ENCODE measurements around the gene SPATA31D1. TPM values are rescaled to one million over a fixed set of nuclear protein-coding genes. Genes with fewer than 3 reads are reported as not detected.
"Not testable (repeated sequence)": the region's sequence is repeated elsewhere in the genome, so short reads cannot be mapped to it uniquely, and the experiment has no call there.

Gene SPATA31D1
- total RNA-seq (2021) (not detected in 2 replicates), Bru-seq, nascent RNA (not detected), BruChase-seq, experiment 1, labeled RNA remaining after a 2-hour chase (not detected), BruChase-seq, experiment 2, labeled RNA remaining after a 6-hour chase (not detected)
- long read RNA-seq: 0 reads

DNA sequence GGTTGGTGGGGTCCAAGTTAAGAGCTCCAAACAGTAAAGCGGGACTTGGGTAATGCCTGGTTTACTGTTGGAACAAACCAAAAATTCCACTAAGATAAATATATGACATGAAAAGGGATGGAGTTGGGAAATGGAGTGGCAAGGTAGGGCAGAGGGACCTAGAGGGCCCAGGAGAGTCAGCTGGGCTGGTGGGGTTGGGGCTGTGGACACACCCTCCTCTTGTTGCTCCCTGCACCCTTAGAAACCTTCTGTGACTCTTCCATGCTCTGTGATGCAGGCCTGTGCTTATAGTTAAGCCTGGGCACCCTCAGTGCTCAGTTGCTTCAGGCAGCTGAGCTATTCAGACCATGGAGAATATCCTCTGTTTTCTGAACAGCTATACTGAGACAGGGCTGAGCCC lies at the start of gene SPATA31D1:
TSS of gene SPATA31D1 (plus strand) at position 301 of the 400 bp plus-strand sequence. CDS start at position 348, 47 bp downstream.
- H3K27me3 ChIP-seq (replicated peaks; ENCODE audit: insufficient read depth, low read depth, low read length, poor library complexity); H3K4me3 ChIP-seq (ENCODE audit: low read depth, low read length, poor library complexity, severe bottlenecking); CTCF ChIA-PET; H3K27ac ChIP-seq (ENCODE audit: low read depth, low read length, poor library complexity, severe bottlenecking); POLR2A ChIA-PET (ENCODE audit: low non-redundant PET); DNase-seq (ENCODE audit: low spot score); H3K4me1 ChIP-seq (ENCODE audit: insufficient read depth, low read length, poor library complexity, severe bottlenecking); H3K9me3 ChIP-seq (ENCODE audit: low read depth, low read length, poor library complexity, severe bottlenecking); H3K36me3 ChIP-seq (ENCODE audit: insufficient read depth, low read length, poor library complexity, severe bottlenecking); BruUV-seq (replicated peaks); intact Hi-C loops (cut with micrococcal nuclease; ENCODE audit: unreplicated experiment): not testable (repeated sequence)

DNA sequence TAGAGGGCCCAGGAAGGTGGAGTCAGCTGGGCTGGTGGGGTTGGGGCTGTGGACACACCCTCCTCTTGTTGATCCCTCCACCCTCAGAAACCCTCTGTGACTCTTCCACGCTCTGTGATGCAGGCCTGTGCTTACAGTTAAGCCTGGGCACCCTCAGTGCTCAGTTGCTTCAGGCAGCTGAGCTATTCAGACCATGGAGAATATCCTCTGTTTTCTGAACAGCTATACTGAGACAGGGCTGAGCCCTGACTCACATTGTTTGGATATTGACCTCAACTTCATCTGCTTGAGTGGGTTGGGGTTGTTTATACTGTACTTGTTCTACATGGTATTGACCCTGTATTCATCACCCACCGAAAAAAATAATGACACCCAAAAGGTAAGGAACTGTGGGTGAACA lies 45.2 kb upstream of the SPATA31D1 start, which contains the start of gene SPATA31D3:
TSS of gene SPATA31D3 (plus strand) at position 108 of the 400 bp plus-strand sequence. CDS start at position 194, 86 bp downstream.
- intact Hi-C loops (cut with micrococcal nuclease; ENCODE audit: unreplicated experiment); H3K9me3 ChIP-seq (ENCODE audit: low read depth, low read length, poor library complexity, severe bottlenecking); H3K36me3 ChIP-seq (ENCODE audit: insufficient read depth, low read length, poor library complexity, severe bottlenecking); POLR2A ChIA-PET (ENCODE audit: low non-redundant PET); BruUV-seq (replicated peaks); DNase-seq (ENCODE audit: low spot score); H3K4me3 ChIP-seq (ENCODE audit: low read depth, low read length, poor library complexity, severe bottlenecking); H3K4me1 ChIP-seq (ENCODE audit: insufficient read depth, low read length, poor library complexity, severe bottlenecking); H3K27ac ChIP-seq (ENCODE audit: low read depth, low read length, poor library complexity, severe bottlenecking); CTCF ChIA-PET; H3K27me3 ChIP-seq (replicated peaks; ENCODE audit: insufficient read depth, low read depth, low read length, poor library complexity): not testable (repeated sequence)

DNA sequence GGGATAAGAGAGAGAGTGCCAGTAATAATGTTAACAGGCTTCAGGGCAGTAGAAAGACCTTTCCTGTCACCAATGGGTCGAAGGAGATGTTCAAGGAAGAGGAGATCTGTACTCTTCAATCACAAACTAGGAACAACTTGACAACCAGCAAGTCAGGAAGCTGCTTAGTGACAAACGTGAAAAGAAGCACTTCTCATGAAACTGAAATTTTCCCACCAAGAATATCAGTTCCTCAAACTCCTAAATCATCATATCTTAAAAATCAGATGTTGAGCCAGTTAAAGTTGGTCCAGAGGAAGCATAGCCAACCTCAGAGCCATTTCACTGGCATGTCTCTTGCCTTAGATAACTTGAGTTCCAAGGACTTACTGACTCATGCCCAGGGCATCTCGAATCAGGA lies 39.9 kb upstream of the SPATA31D1 start:
- H3K27ac ChIP-seq (ENCODE audit: low read depth, low read length, poor library complexity, severe bottlenecking); H3K36me3 ChIP-seq (ENCODE audit: insufficient read depth, low read length, poor library complexity, severe bottlenecking); DNase-seq (ENCODE audit: low spot score); H3K9me3 ChIP-seq (ENCODE audit: low read depth, low read length, poor library complexity, severe bottlenecking); H3K27me3 ChIP-seq (replicated peaks; ENCODE audit: insufficient read depth, low read depth, low read length, poor library complexity); BruUV-seq (replicated peaks); intact Hi-C loops (cut with micrococcal nuclease; ENCODE audit: unreplicated experiment); H3K4me3 ChIP-seq (ENCODE audit: low read depth, low read length, poor library complexity, severe bottlenecking); H3K4me1 ChIP-seq (ENCODE audit: insufficient read depth, low read length, poor library complexity, severe bottlenecking); CTCF ChIA-PET; POLR2A ChIA-PET (ENCODE audit: low non-redundant PET): not testable (repeated sequence)

DNA sequence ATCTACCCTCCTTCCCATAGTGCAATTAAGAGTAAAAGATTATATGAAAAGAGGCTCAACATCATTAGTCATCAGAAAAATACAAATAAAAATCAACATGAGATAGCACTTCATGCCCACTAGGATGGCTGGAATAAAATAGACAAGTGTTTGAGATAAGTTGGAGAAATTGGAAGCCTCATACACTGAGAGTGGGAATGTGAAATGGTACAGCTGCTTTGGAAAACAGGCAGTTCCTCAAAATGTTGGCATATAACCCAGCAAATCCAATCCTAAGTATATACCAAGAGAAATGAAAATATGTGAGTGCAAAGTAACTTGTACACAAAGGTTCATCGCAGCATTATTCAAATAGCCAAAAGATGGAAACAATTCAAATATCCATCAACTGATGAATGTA lies 35.5 kb upstream of the SPATA31D1 start:
- ChIA-PET POLR2A (ENCODE audit: low non-redundant PET) (no interaction called here), CTCF (no interaction called here)
- TF ChIP-seq, protein P1, sequence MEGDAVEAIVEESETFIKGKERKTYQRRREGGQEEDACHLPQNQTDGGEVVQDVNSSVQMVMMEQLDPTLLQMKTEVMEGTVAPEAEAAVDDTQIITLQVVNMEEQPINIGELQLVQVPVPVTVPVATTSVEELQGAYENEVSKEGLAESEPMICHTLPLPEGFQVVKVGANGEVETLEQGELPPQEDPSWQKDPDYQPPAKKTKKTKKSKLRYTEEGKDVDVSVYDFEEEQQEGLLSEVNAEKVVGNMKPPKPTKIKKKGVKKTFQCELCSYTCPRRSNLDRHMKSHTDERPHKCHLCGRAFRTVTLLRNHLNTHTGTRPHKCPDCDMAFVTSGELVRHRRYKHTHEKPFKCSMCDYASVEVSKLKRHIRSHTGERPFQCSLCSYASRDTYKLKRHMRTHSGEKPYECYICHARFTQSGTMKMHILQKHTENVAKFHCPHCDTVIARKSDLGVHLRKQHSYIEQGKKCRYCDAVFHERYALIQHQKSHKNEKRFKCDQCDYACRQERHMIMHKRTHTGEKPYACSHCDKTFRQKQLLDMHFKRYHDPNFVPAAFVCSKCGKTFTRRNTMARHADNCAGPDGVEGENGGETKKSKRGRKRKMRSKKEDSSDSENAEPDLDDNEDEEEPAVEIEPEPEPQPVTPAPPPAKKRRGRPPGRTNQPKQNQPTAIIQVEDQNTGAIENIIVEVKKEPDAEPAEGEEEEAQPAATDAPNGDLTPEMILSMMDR (conservative IDR thresholded peaks at IDR 0.05; ENCODE audit: low read depth, low read length): no peak
- no peak for TF ChIP-seq EZH2 (IDR thresholded peaks at IDR 0.05; ENCODE audit: borderline replicate concordance, low read depth, low read length, poor library complexity, severe bottlenecking)
- Histone ChIP-seq H3K4me1 (ENCODE audit: insufficient read depth, low read length, poor library complexity, severe bottlenecking) (no peaks in the 10 kb centered on the region), H3K9me3 (ENCODE audit: low read depth, low read length, poor library complexity, severe bottlenecking) (peaks cover 11% of the 10 kb centered on the region), H3K36me3 (ENCODE audit: insufficient read depth, low read length, poor library complexity, severe bottlenecking) (no peaks in the 10 kb centered on the region), H3K4me3 (ENCODE audit: low read depth, low read length, poor library complexity, severe bottlenecking) (no peak overlapping the region), H3K27ac (ENCODE audit: low read depth, low read length, poor library complexity, severe bottlenecking) (no peak overlapping the region), H3K27me3 (replicated peaks; ENCODE audit: insufficient read depth, low read depth, low read length, poor library complexity) (no peaks in the 10 kb centered on the region)
- DNase-seq (ENCODE audit: low spot score): no peak
- intact Hi-C loops (cut with micrococcal nuclease; ENCODE audit: unreplicated experiment): no loop called here
- BruUV-seq (replicated peaks): no TSS peak

DNA sequence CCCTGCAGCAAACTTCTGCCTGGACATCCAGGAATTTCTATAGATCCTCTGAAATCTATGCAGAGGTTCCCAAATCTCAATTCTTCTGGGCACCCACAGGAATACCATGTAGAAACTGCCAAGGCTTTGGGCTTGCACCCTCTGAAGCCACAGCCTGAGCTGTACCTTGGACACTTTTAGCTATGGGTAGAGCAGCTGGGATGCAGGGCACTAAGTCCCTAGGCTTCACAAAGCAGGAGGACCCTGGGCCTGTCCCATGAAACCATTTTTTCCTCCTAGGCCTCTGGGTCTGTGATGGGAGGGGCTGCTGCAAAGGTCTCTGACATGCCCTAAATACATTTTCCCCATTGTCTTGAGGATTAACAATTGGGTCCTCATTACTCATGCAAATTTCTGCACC lies 32.9 kb upstream of the SPATA31D1 start:
- Histone ChIP-seq H3K9me3 (ENCODE audit: low read depth, low read length, poor library complexity, severe bottlenecking) (peaks cover 11% of the 10 kb centered on the region), H3K4me3 (ENCODE audit: low read depth, low read length, poor library complexity, severe bottlenecking) (no peak overlapping the region), H3K4me1 (ENCODE audit: insufficient read depth, low read length, poor library complexity, severe bottlenecking) (no peaks in the 10 kb centered on the region), H3K36me3 (ENCODE audit: insufficient read depth, low read length, poor library complexity, severe bottlenecking) (no peaks in the 10 kb centered on the region), H3K27ac (ENCODE audit: low read depth, low read length, poor library complexity, severe bottlenecking) (no peak overlapping the region), H3K27me3 (replicated peaks; ENCODE audit: insufficient read depth, low read depth, low read length, poor library complexity) (no peaks in the 10 kb centered on the region)
- POLR2A ChIA-PET (ENCODE audit: low non-redundant PET): no interaction called here
- CTCF ChIA-PET: no interaction called here
- TF ChIP-seq, protein P1 (conservative IDR thresholded peaks at IDR 0.05; ENCODE audit: low read depth, low read length): no peak
- no peak for TF ChIP-seq EZH2 (IDR thresholded peaks at IDR 0.05; ENCODE audit: borderline replicate concordance, low read depth, low read length, poor library complexity, severe bottlenecking)
- intact Hi-C loops (cut with micrococcal nuclease; ENCODE audit: unreplicated experiment): no loop called here
- DNase-seq (ENCODE audit: low spot score): no peak
- BruUV-seq (replicated peaks): no TSS peak

All from A673 (cell line).